HepG2 (cell line): ENCODE measurements around the gene ZCCHC24. TPM values are rescaled to one million over a fixed set of nuclear protein-coding genes. Genes with fewer than 3 reads are reported as not detected.

Experiments
- ATAC-seq: fragments of 200-7000 bp; cut with Tn5 transposase; 3 replicates; pipeline ENCODE4 v1.9.1; 2020; ENCODE audit warnings: mild to moderate bottlenecking, moderate library complexity
- BruUV-seq: library from RNA; stranded (reverse); fragments of 400-500 nt; replicated peaks from 2 replicates; lab custom pipeline; 2021; lab: Mats Ljungman, UMichigan
- CTCF ChIA-PET: fragments of 300-600 bp; formaldehyde crosslinking; extraction: SDS; loops from one replicate; lab custom pipeline; 2021; ENCODE audit warnings: low total read pairs, inconsistent platforms, low intra/inter-chr PET ratio; lab: Yijun Ruan, JAX
- POLR2A ChIA-PET: fragments of 350-600 bp; sonication (Branson Sonifier 250); formaldehyde crosslinking; loops from one replicate; lab custom pipeline; 2020; ENCODE audit warnings: antibody characterized with exemption, inconsistent platforms; lab: Yijun Ruan, JAX
- DNase-seq: peaks from one replicate; pipeline ENCODE4 v3.0.0-alpha.2; 2015; ENCODE audit warnings: low spot score
- FAIRE-seq: peaks from 3 replicates; lab custom pipeline; 2011; peaks lifted over from hg19 to GRCh38; lab: Jason Lieb, UNC
- H2AFZ ChIP-seq: one replicate; pipeline ENCODE4 v1.6.1; 2011; ENCODE audit warnings: low read length, inconsistent platforms
- H3K27ac ChIP-seq: fragments of 300-600 bp; 3 replicates; pipeline ENCODE4 v1.8.0; 2011; ENCODE audit warnings: mixed run types, mild to moderate bottlenecking, mixed read lengths, low read length, inconsistent platforms; ENCODE audit not compliant: insufficient read depth; ENCODE audit errors: extremely low read length
- H3K27me3 ChIP-seq, 2 experiments: fragments of 200-600 bp in 1 of 2; 2 replicates in 1 of 2; 3 replicates in 1 of 2; pipeline versions ENCODE4 v1.6.0 to v1.8.0; 2011; ENCODE audit warnings: low read length in 2 of 2, mild to moderate bottlenecking in 2 of 2, moderate library complexity in 2 of 2, inconsistent platforms in 1 of 2; ENCODE audit not compliant: insufficient read depth in 2 of 2, control insufficient read depth in 1 of 2
- H3K36me3 ChIP-seq, 2 experiments: fragments of 200-600 bp in 1 of 2; replicated peaks in 1 of 2; 2 replicates in 1 of 2; 3 replicates in 1 of 2; pipeline versions ENCODE4 v1.5.1 to v1.8.0; 2011; ENCODE audit warnings: low read length in 2 of 2, inconsistent platforms in 1 of 2; ENCODE audit not compliant: insufficient read depth in 2 of 2, control insufficient read depth in 1 of 2
- H3K4me1 ChIP-seq: 2 replicates; pipeline ENCODE4 v1.5.1; 2012; ENCODE audit warnings: low read length, inconsistent platforms; ENCODE audit not compliant: insufficient read depth
- H3K4me2 ChIP-seq: 2 replicates; pipeline ENCODE4 v1.6.0; 2011; ENCODE audit warnings: low read depth, low read length, inconsistent platforms
- H3K4me3 ChIP-seq, 3 experiments: fragments of 200-600 bp in 1 of 3; sonication (generic), shearing (Covaris generic) in 1 of 3; replicated peaks in 1 of 3; 2 replicates each; pipeline ENCODE4 v1.5.1; 2011 to 2016; ENCODE audit warnings: low read length in 3 of 3, inconsistent platforms in 2 of 3, low read depth in 2 of 3, mild to moderate bottlenecking in 2 of 3, control low read depth in 1 of 3, mixed read lengths in 1 of 3; ENCODE audit not compliant: insufficient read depth in 1 of 3
- H3K79me2 ChIP-seq: one replicate; pipeline ENCODE4 v1.6.1; 2011; ENCODE audit warnings: low read length, inconsistent platforms; ENCODE audit not compliant: insufficient read depth
- H3K9ac ChIP-seq: 2 replicates; pipeline ENCODE4 v1.6.0; 2011; ENCODE audit warnings: mild to moderate bottlenecking, low read depth, low read length, inconsistent platforms; ENCODE audit not compliant: insufficient read depth
- H3K9me3 ChIP-seq: 2 replicates; pipeline ENCODE4 v1.5.1; 2012; ENCODE audit warnings: mild to moderate bottlenecking, low read length
- H4K20me1 ChIP-seq: 2 replicates; pipeline ENCODE4 v1.6.0; 2011; ENCODE audit warnings: inconsistent platforms, mild to moderate bottlenecking, low read length, moderate library complexity; ENCODE audit not compliant: insufficient read depth
- CBX5 ChIP-seq: sonication (generic); formaldehyde crosslinking; IDR thresholded peaks from 2 replicates; pipeline ENCODE4 v1.4.0; 2020; ENCODE audit warnings: missing genetic modification reagents, borderline replicate concordance
- CHCHD3 ChIP-seq: sonication (generic); formaldehyde crosslinking; IDR thresholded peaks from 2 replicates; pipeline ENCODE4 v1.8.0; 2022; ENCODE audit warnings: mild to moderate bottlenecking, missing genetic modification reagents, moderate library complexity
- KDM1A ChIP-seq: IDR thresholded peaks from 2 replicates; pipeline ENCODE4 v1.6.1; 2016; ENCODE audit warnings: missing compliant biosample characterization
- MAFF ChIP-seq: IDR thresholded peaks from 2 replicates; pipeline ENCODE4 v1.6.1; 2011; ENCODE audit warnings: low read depth, low read length, improper control_type of control experiment
- UBTF ChIP-seq: sonication (generic); formaldehyde crosslinking; IDR thresholded peaks from 2 replicates; pipeline ENCODE4 v1.4.0; 2020; ENCODE audit warnings: mild to moderate bottlenecking, missing genetic modification reagents
- ZNF124 ChIP-seq: sonication (generic); formaldehyde crosslinking; IDR thresholded peaks from 2 replicates; pipeline ENCODE4 v1.4.0; 2020; ENCODE audit warnings: missing genetic modification reagents
- ZNF460 ChIP-seq: sonication (generic); formaldehyde crosslinking; IDR thresholded peaks from 2 replicates; pipeline ENCODE4 v1.5.1; 2020; ENCODE audit warnings: missing genetic modification reagents, mild to moderate bottlenecking, borderline replicate concordance
- ZNF720 ChIP-seq: sonication (generic); formaldehyde crosslinking; IDR thresholded peaks from 2 replicates; pipeline ENCODE4 v1.4.0; 2020; ENCODE audit warnings: missing genetic modification reagents
- WGBS: methylation state at CpG from one replicate; pipeline ENCODE4 v1.1.6; 2017; ENCODE audit warnings: low lambda C conversion rate; 5-methylcytosine and 5-hydroxymethylcytosine counted together
- in situ Hi-C: cut with HindIII; loops from 2 replicates; pipeline ENCODE4 v1.10.0; 2017; ENCODE audit warnings: low pct_unique_long_range_greater_than_20kb; ENCODE audit not compliant: extremely low pct_ligation_motif_present
- intact Hi-C: fragments of 100-400 bp; cut with micrococcal nuclease; formaldehyde crosslinking; loops from one replicate; pipeline ENCODE4 v1.10.0; 2022; ENCODE audit not compliant: unreplicated experiment
- polyA plus RNA-seq, 8 experiments: library from polyadenylated mRNA; depleted of rRNA in 3 of 8; stranded (reverse) in 7 of 8; unstranded in 1 of 8; fragments of >200 nt; fragmentation: Illumina TruSeq in 4 of 8; extraction: Trizol in 4 of 8; gene quantifications; 2 replicates each; pipeline versions ENCODE4 v1.2.1 to v1.2.3, GENCODE V29; 2011 to 2016; ENCODE audit warnings: low read depth in 4 of 8, missing spikeins in 1 of 8, mixed read lengths in 1 of 8; ENCODE audit not compliant: insufficient read depth in 1 of 8
- total RNA-seq, 5 experiments: library from RNA; depleted of rRNA; stranded (reverse); fragments of >200 nt; fragmentation: Illumina TruSeq; extraction: Trizol; gene quantifications; 2 replicates each; pipeline ENCODE4 v1.2.3, GENCODE V29; 2016; ENCODE audit warnings: low read depth in 1 of 5
- TF ChIP-seq, protein P1 (sequence below): sonication (generic); formaldehyde crosslinking; IDR thresholded peaks from 2 replicates; pipeline ENCODE4 v1.5.0; 2020; ENCODE audit warnings: missing genetic modification reagents
- TF ChIP-seq, protein P2 (sequence below), 2 experiments: fragments of 450-650 bp in 1 of 2; sonication (generic) in 1 of 2; formaldehyde crosslinking in 1 of 2; IDR thresholded peaks; 2 replicates each; pipeline versions ENCODE4 v1.6.1 to v1.8.0; 2016 to 2022; ENCODE audit warnings: antibody characterized with exemption in 1 of 2, mild to moderate bottlenecking in 1 of 2, missing genetic modification reagents in 1 of 2
- TF ChIP-seq, protein P3 (sequence below): sonication (generic); formaldehyde crosslinking; IDR thresholded peaks from 2 replicates; pipeline ENCODE4 v1.8.1; 2023; ENCODE audit warnings: mild to moderate bottlenecking, missing genetic modification reagents, borderline replicate concordance

Gene ZCCHC24
- total and polyA plus RNA-seq, 2 of the 13 experiments (the other 11 are each of a cell fraction or from before 2014, with no cell fraction given): 3.1 to 7.9 TPM

DNA sequence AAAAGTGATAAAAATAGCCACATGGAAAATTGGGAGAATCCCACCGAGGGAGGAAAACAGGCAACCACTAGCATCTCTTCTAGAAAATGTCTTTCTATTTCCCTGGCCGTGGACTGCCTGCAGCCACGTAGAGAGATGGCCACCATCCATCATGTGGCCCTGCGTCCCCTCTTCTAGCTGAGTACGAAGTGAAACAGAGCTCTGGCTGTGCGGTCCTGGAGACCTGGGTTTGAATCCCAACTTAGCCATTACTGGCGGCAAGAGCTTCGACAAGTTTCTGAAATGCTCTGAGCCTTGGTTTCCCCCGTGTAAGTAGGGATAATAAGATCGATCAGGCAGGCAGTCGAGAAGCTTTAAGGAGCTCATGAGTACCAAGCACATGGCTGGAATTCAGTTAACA lies 32.9 kb downstream of the ZCCHC24 start:
- Histone ChIP-seq H3K9me3 (no peaks in the 10 kb centered on the region), H3K4me1 (peaks cover 25% of the 10 kb centered on the region), H4K20me1 (no peaks in the 10 kb centered on the region), H3K27me3 (no peaks in the 10 kb centered on the region), H3K4me3 (no peak overlapping the region), H3K27ac (no peak overlapping the region), H3K9ac (no peak overlapping the region), H3K36me3 (no peaks in the 10 kb centered on the region; a peak in 1 of 5 replicates), H2AFZ (no peak overlapping the region), H3K79me2 (no peaks in the 10 kb centered on the region), H3K4me2 (no peak overlapping the region)
- DNase-seq (no peak), ATAC-seq (no peak), FAIRE-seq (no peak)
- in situ Hi-C loops: no loop called here
- intact Hi-C loops: no loop called here
- ChIA-PET POLR2A (no interaction called here), CTCF (no interaction called here)
- BruUV-seq: no TSS peak
- TF ChIP-seq MAFF: no peak
- TF ChIP-seq, protein P1, sequence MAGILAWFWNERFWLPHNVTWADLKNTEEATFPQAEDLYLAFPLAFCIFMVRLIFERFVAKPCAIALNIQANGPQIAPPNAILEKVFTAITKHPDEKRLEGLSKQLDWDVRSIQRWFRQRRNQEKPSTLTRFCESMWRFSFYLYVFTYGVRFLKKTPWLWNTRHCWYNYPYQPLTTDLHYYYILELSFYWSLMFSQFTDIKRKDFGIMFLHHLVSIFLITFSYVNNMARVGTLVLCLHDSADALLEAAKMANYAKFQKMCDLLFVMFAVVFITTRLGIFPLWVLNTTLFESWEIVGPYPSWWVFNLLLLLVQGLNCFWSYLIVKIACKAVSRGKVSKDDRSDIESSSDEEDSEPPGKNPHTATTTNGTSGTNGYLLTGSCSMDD (CRISPR knock-in tag): no peak
- TF ChIP-seq CBX5 (CRISPR knock-in tag): no peak
- TF ChIP-seq, protein P2, sequence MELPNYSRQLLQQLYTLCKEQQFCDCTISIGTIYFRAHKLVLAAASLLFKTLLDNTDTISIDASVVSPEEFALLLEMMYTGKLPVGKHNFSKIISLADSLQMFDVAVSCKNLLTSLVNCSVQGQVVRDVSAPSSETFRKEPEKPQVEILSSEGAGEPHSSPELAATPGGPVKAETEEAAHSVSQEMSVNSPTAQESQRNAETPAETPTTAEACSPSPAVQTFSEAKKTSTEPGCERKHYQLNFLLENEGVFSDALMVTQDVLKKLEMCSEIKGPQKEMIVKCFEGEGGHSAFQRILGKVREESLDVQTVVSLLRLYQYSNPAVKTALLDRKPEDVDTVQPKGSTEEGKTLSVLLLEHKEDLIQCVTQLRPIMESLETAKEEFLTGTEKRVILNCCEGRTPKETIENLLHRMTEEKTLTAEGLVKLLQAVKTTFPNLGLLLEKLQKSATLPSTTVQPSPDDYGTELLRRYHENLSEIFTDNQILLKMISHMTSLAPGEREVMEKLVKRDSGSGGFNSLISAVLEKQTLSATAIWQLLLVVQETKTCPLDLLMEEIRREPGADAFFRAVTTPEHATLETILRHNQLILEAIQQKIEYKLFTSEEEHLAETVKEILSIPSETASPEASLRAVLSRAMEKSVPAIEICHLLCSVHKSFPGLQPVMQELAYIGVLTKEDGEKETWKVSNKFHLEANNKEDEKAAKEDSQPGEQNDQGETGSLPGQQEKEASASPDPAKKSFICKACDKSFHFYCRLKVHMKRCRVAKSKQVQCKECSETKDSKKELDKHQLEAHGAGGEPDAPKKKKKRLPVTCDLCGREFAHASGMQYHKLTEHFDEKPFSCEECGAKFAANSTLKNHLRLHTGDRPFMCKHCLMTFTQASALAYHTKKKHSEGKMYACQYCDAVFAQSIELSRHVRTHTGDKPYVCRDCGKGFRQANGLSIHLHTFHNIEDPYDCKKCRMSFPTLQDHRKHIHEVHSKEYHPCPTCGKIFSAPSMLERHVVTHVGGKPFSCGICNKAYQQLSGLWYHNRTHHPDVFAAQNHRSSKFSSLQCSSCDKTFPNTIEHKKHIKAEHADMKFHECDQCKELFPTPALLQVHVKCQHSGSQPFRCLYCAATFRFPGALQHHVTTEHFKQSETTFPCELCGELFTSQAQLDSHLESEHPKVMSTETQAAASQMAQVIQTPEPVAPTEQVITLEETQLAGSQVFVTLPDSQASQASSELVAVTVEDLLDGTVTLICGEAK (IDR thresholded peaks at IDR 0.05): no peak
- TF ChIP-seq, protein P2 (CRISPR knock-in tag; IDR thresholded peaks at IDR 0.05): no peak
- TF ChIP-seq, protein P3, sequence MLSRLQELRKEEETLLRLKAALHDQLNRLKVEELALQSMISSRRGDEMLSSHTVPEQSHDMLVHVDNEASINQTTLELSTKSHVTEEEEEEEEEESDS (CRISPR knock-in tag): no peak
- no peak for TF ChIP-seq UBTF (CRISPR knock-in tag)
- TF ChIP-seq ZNF124 (CRISPR knock-in tag): no peak
- no peak for TF ChIP-seq ZNF460 (CRISPR knock-in tag)
- no peak for TF ChIP-seq ZNF720 (CRISPR knock-in tag)
- TF ChIP-seq CHCHD3 (CRISPR knock-in tag): no peak
- TF ChIP-seq KDM1A (CRISPR knock-in tag): no peak
- 92% methylated on average over 9 of the region's 11 CpGs for WGBS
